Activated CD4-positive, alpha-beta T cell treated with anti-CD3 and anti-CD28 coated beads for 36 hours (primary cell): Measurements from ENCODE around the gene CRISPLD2. TPM values are rescaled to one million over a fixed set of nuclear protein-coding genes. Genes with fewer than 3 reads are reported as not detected.
"Not testable (repeated sequence)": the region's sequence is repeated elsewhere in the genome, so short reads cannot be mapped to it uniquely, and the experiment has no call there.

Experiments used
- ATAC-seq: fragments of 200-7000 bp; cut with Tn5 transposase; one replicate; pipeline ENCODE4 v1.10.0; 2021; ENCODE audit warnings: mild to moderate bottlenecking, moderate library complexity
- CTCF ChIA-PET: fragments of 350-600 bp; sonication (Branson Sonifier 250); formaldehyde crosslinking; loops from one replicate; lab custom pipeline; 2021; ENCODE audit warnings: antibody characterized with exemption; lab: Charles Lee
- POLR2A ChIA-PET: fragments of 350-600 bp; sonication (Branson Sonifier 250); formaldehyde crosslinking; loops from one replicate; lab custom pipeline; 2021; ENCODE audit warnings: antibody characterized with exemption, inconsistent platforms; lab: Charles Lee
- DNase-seq: peaks from one replicate; pipeline ENCODE4 v3.0.0-alpha.2; 2020
- H3K27ac Mint-ChIP-seq: one replicate; pipeline ENCODE4 v1.8.0; 2021; ENCODE audit warnings: mixed read lengths
- H3K27me3 Mint-ChIP-seq: one replicate; pipeline ENCODE4 v1.8.0; 2021; ENCODE audit warnings: mixed read lengths
- H3K36me3 Mint-ChIP-seq: one replicate; pipeline ENCODE4 v1.8.0; 2021; ENCODE audit warnings: low read depth, mixed read lengths
- H3K4me1 Mint-ChIP-seq: one replicate; pipeline ENCODE4 v1.8.0; 2021; ENCODE audit warnings: mixed read lengths
- H3K4me3 Mint-ChIP-seq: one replicate; pipeline ENCODE4 v1.8.0; 2021; ENCODE audit warnings: mild to moderate bottlenecking, moderate library complexity, mixed read lengths
- H3K9me3 Mint-ChIP-seq: one replicate; pipeline ENCODE4 v1.8.0; 2021; ENCODE audit warnings: low read depth, mixed read lengths
- intact Hi-C, 2 experiments: fragments of 100-400 bp; cut with DNase I in 1 of 2; cut with micrococcal nuclease in 1 of 2; formaldehyde crosslinking; loops; one replicate each; pipeline versions ENCODE4 v1.14.2 to v1.15.1; 2022 to 2024; cut with DNase I, micrococcal nuclease
- total RNA-seq, 2 experiments: library from RNA; stranded (reverse); gene quantifications; one replicate each; pipeline ENCODE4 v1.2.3, GENCODE V29; 2021

CRISPLD2 gene
- total RNA-seq, 2 experiments from 2014 or later = 0.05 to 0.11 TPM

DNA sequence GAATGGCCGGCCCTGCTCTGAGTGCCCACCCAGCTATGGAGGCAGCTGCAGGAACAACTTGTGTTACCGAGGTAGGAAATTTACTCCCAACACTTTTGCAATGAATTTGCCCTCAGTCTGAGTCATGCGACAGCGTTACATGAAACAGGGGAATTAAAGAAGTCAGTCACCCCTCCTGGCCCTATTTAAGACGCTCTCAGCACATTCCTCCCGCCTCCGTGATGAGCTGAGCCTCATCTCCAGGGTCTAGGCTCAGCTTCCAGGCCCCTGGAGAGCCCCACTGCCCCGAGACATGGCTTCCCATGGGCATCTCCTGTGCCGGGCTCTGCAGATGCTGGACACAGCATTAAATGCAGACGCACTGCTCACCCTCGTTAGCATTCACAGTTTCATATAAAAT lies 35.0 kb downstream of the CRISPLD2 start:
- no peak overlapping the region for H3K4me3 Mint-ChIP-seq
- ChIA-PET POLR2A (no interaction called here), CTCF (no interaction called here)
- DNase-seq = no peak
- intact Hi-C loops = no loop called here
- H3K36me3 Mint-ChIP-seq = no peaks in the 10 kb centered on the region
- no peaks in the 10 kb centered on the region for H3K4me1 Mint-ChIP-seq
- peaks cover 1% of the 10 kb centered on the region for H3K9me3 Mint-ChIP-seq
- no peaks in the 10 kb centered on the region for H3K27me3 Mint-ChIP-seq
- ATAC-seq = no peak
- H3K27ac Mint-ChIP-seq = no peak overlapping the region

DNA sequence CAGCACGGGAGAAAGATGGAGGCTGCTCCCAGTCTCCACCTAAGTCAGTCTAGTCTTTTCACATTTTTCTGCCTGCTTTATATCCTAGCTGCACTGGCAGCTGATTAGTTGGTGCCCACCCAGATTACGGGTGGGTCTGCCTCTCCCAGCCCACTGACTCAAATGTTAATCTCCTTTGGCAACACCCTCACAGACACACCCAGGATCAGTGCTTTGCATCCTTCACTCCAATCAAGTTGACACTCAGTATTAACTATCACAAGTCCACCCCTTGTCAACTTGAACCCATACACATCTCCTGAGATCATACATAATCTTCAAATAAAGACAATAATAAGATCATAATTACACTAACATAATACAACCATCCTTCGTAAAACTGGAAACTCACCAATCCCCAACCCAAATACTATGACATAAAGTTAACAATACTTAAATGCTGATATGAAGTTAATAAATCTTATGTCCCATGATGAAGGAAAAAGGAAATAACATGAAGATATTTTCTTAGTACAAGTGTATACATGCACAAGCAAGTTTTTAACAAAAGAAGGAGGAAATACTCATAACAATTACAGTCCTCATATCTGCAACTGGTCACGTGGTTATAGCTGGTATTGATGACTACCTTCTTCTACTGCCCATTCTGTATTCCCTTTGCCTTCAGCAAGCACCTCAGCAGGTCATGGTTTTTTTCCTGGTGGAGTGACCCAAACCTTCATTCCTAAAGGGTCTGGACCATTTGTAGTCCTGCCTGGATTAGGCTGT lies 35.8 kb downstream of the CRISPLD2 start:
- CTCF ChIA-PET, H3K27me3 Mint-ChIP-seq, H3K36me3 Mint-ChIP-seq, intact Hi-C loops, POLR2A ChIA-PET, ATAC-seq, H3K4me1 Mint-ChIP-seq, H3K27ac Mint-ChIP-seq, H3K4me3 Mint-ChIP-seq, H3K9me3 Mint-ChIP-seq, DNase-seq: not testable (repeated sequence)

DNA sequence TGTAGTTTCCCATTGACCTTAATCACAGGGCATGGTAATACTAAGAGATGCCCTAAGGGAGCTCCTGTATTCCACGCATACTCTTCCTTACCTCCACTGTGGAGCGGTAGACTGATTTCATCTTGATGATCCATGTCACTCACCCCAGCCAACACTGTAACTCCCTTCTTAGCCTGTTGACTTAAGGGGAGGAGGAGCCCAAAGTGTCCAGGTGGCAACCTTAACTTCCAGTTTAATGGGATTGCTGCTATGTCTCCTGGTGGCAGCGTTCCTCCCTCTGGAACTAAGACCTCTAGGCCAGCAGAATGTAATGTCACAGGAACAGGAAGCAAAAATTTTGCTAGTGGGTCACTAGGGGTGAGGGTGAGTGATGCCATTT lies 36.4 kb downstream of the CRISPLD2 start:
- H3K4me3 Mint-ChIP-seq, H3K36me3 Mint-ChIP-seq, H3K4me1 Mint-ChIP-seq, POLR2A ChIA-PET, intact Hi-C loops, H3K27ac Mint-ChIP-seq, DNase-seq, H3K27me3 Mint-ChIP-seq, CTCF ChIA-PET, ATAC-seq: not testable (repeated sequence)
- H3K9me3 Mint-ChIP-seq = peaks cover 13% of the 10 kb centered on the region

DNA sequence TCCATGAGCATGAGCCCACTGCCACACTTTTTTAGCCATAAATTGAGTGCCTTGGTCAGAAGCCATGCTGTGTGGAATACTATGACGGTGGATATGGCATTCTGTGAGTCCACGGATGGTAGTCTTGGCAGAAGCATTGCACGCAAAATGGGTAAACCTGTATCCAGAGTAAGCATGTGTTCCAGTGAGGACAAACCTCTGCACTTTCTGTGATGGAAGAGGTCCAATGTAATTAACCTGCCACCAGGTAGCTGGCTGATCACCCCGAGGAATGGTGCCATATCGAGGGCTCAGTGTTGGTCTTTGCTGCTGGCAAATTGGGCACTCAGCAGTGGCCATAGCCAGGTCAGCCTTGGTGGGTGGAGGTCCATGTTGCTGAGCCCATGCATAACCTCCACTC lies 37.0 kb downstream of the CRISPLD2 start:
- H3K9me3 Mint-ChIP-seq = peaks cover 15% of the 10 kb centered on the region
- ATAC-seq, H3K4me3 Mint-ChIP-seq, H3K27ac Mint-ChIP-seq, POLR2A ChIA-PET, H3K4me1 Mint-ChIP-seq, H3K36me3 Mint-ChIP-seq, intact Hi-C loops, CTCF ChIA-PET, DNase-seq, H3K27me3 Mint-ChIP-seq: not testable (repeated sequence)

DNA sequence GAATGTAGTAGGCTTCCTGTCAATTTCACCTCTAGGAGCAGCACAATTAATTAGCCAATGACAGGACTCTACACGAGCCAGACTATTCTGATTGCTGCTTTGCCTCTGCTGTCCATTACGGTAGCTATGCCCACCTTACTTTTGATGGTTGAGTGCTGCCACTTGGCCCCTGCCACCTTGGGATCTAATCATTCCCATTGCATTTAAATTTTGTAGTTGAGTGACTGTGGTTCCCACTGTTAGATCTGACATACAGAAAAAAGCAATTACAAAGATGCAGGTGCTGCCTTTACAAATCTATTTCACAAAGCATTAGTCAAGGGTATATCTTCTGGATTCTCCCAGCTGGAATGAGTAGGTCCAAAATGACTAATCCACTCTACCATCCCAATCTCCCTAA lies 39.9 kb downstream of the CRISPLD2 start:
- no peak for ATAC-seq
- POLR2A ChIA-PET = no interaction called here
- no peak for DNase-seq

DNA sequence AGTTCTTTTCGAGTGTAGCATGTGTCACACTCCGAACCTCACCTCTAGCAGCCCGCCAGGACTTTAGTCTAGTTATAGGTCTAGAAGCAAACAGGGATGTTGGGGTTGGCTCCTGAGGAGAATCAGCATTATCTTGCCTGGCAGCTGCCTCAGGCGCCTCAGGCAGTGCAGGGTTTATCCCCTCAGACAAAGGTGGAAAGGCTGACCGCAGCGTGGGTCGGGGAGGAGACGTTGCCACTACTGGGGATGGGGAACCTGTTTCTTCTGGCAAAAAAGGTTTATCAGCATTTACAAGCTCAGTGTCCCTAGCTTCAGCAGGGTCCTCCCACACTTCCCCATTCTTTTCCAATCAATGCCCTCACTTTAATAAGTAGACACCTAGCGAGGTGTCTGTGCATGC lies 40.6 kb downstream of the CRISPLD2 start:
- Mint-ChIP-seq H3K36me3 (peaks cover 2% of the 10 kb centered on the region), H3K4me1 (no peaks in the 10 kb centered on the region), H3K27ac (no peak overlapping the region), H3K4me3 (no peak overlapping the region), H3K27me3 (peaks cover 2% of the 10 kb centered on the region), H3K9me3 (peaks cover 15% of the 10 kb centered on the region)
- ChIA-PET POLR2A (no interaction called here), CTCF (interaction anchor here (0.8 to 0.9 kb wide), 2 partner anchors 40 to 92 kb away, joined by 3 read pairs; no protein-coding TSS in a partner anchor)
- no peak for DNase-seq
- intact Hi-C loops = no loop called here
- no peak for ATAC-seq

More for the DNA sequence above, 39.9 kb downstream of the CRISPLD2 start:
- intact Hi-C loops = no loop called here
- no peak overlapping the region for H3K27ac Mint-ChIP-seq
- H3K9me3 Mint-ChIP-seq = peaks cover 15% of the 10 kb centered on the region
- no peak overlapping the region for H3K4me3 Mint-ChIP-seq
- H3K36me3 Mint-ChIP-seq = peaks cover 2% of the 10 kb centered on the region
- CTCF ChIA-PET = no interaction called here
- H3K4me1 Mint-ChIP-seq = no peaks in the 10 kb centered on the region
- H3K27me3 Mint-ChIP-seq = peaks cover 2% of the 10 kb centered on the region

DNA sequence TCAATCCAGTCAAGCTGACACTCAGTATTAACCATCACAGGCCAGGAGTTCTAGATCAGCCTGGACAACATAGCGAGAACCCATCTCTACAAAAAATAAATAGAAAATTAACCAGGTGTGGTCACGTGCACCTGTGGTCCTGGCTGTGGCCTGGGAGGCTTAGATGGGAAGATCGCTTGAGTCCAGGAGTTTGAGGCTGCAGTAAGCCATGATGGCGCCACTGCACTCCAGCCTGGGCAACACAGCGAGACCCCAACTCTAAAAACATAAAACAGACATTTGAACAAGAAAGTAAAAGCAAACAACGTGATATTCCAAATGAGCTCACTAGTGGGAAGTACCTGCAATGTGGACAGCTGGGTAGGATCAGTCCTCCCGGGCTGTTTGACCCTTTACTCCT lies 41.9 kb downstream of the CRISPLD2 start:
- Mint-ChIP-seq H3K27ac (no peak overlapping the region), H3K9me3 (peaks cover 15% of the 10 kb centered on the region), H3K4me3 (no peak overlapping the region), H3K4me1 (no peaks in the 10 kb centered on the region), H3K27me3 (peaks cover 2% of the 10 kb centered on the region), H3K36me3 (peaks cover 2% of the 10 kb centered on the region)
- no peak for ATAC-seq
- POLR2A ChIA-PET = no interaction called here
- DNase-seq = no peak
- intact Hi-C loops = no loop called here
- CTCF ChIA-PET = no interaction called here

DNA sequence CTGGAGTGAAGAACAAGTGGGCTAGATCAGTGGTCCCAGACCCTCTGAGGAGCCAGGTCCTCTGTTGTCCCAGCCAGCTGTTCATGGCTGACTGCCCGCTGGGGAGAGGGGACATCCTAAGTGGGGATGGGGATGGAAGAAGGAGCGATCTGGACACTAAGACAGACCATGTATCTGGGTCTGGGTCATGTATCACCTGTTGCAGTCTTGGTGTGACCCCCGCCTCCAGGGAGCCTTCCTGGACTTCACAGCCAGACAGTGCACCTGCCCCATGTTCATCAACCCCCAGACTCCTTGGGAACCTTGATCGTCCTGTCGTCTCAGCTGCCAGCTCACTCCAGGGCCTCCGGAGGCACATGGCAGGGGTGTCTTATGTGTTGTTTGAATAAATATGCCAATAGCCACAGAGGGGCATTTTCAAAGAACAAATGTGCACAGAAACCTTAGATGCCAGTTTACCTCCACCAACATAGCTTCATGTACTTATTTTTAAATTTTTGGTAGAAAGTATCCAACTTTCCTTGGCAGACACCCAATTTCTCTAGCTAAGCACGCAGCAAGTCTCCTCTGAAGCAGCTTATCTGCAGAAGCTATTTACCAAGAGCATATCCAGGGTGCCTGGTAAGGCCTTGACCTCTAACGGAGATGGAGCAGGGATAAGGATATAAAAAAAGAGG lies 43.2 kb downstream of the CRISPLD2 start:
- CTCF ChIA-PET = interaction anchor here (0.6 kb wide), 1 partner anchor 500 kb away, joined by 5 read pairs; no protein-coding TSS in a partner anchor
- Mint-ChIP-seq H3K36me3 (peaks cover 2% of the 10 kb centered on the region), H3K27ac (no peak overlapping the region), H3K9me3 (peaks cover 15% of the 10 kb centered on the region), H3K4me3 (no peak overlapping the region), H3K27me3 (peaks cover 2% of the 10 kb centered on the region), H3K4me1 (no peaks in the 10 kb centered on the region)
- ATAC-seq (no peak), DNase-seq (no peak)
- intact Hi-C loops = no loop called here
- POLR2A ChIA-PET = no interaction called here

DNA sequence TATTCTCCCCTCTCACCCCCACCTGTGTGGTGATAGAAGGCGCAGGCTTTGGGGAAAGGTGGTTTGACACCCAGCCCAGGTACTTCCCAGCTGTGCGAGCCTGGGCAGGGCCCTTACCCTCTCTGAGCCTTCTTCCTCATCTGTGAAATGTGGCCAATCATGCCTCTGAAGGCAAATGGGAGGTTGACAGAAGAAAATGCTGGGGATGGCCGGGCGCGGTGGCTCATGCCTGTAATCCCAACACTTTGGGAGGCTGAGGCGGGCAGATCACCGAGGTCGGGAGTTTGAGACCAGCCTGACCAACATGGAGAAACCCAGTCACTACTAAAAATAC lies 43.7 kb downstream of the CRISPLD2 start:
- ChIA-PET POLR2A (no interaction called here), CTCF (interaction anchor here (0.6 kb wide), 1 partner anchor 501 kb away, joined by 5 read pairs; no protein-coding TSS in a partner anchor)
- no peak for DNase-seq
- Mint-ChIP-seq H3K27ac (no peak overlapping the region), H3K9me3 (peaks cover 15% of the 10 kb centered on the region), H3K4me3 (no peak overlapping the region), H3K4me1 (no peaks in the 10 kb centered on the region), H3K27me3 (peaks cover 2% of the 10 kb centered on the region), H3K36me3 (peaks cover 2% of the 10 kb centered on the region)
- no peak for ATAC-seq
- intact Hi-C loops = no loop called here

DNA sequence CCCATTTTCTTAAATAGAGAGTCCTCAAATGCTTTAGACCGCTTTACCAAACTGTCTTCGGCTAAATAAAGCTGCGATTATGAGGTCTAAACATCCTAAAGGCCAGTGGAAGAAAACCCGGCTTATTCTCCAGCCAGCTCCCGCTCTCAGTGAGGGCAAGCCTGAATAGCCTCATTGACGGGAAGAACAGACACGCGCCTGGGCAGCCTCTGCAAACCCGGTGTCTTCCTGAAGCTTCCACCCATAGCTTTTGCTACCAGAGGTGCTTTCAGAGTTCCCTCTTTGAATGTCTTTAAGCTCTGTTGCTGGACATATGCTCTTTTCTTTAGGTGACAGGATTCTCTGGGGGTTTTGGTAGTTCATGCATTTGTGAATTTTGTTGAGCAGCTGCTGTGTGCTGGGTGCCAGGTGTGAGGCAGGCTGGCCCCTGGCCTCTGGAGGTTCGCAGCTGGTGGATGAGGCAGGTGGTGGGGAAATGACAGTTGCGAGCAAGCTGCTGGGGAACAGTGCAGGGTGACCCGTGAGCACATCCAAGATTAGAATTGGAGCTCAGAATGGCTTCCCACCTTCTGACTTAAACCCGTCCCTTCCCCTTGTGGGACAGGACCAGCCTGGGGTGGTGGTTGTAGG lies 44.7 kb downstream of the CRISPLD2 start:
- Mint-ChIP-seq H3K4me1 (no peaks in the 10 kb centered on the region), H3K4me3 (no peak overlapping the region), H3K27ac (no peak overlapping the region), H3K27me3 (peaks cover 2% of the 10 kb centered on the region), H3K9me3 (peaks cover 15% of the 10 kb centered on the region), H3K36me3 (peaks cover 2% of the 10 kb centered on the region)
- intact Hi-C loops = no loop called here
- DNase-seq = no peak
- ATAC-seq = no peak
- ChIA-PET POLR2A (no interaction called here), CTCF (interaction anchor here (0.7 to 2.1 kb wide), 4 partner anchors 10 to 125 kb away, joined by 3 to 7 read pairs (median 4); no protein-coding TSS in a partner anchor)

DNA sequence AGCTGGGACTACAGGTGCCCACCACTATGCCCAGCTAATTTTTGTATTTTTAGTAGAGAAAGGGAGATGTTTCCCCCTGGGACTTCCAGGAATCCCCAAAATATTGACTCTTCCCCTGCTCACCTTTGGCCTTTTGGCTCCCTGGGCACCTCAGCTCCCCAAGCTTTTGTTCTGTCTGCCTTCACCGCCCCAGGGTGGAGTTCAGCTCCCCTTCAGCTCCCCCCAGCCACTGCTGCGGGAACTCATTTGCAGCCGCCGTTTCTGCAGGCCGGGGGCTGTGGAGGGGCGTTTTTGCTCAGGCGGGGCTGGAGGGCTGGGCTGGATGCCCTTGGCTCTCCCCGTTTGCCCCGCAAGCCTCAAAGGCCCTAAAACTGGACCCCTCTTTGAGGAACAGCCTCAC lies 47.9 kb downstream of the CRISPLD2 start:
- Mint-ChIP-seq H3K27ac (no peak overlapping the region), H3K4me1 (no peaks in the 10 kb centered on the region), H3K9me3 (no peaks in the 10 kb centered on the region), H3K27me3 (no peaks in the 10 kb centered on the region), H3K4me3 (no peak overlapping the region), H3K36me3 (no peaks in the 10 kb centered on the region)
- intact Hi-C loops = no loop called here
- POLR2A ChIA-PET = no interaction called here
- CTCF ChIA-PET = interaction anchor here (0.9 kb wide), 1 partner anchor 15 kb away, joined by 5 read pairs; no protein-coding TSS in a partner anchor
- DNase-seq (no peak), ATAC-seq (no peak)
